BE2C (cell line): Measurements from ENCODE around the gene COL7A1. TPM values are rescaled to one million over a fixed set of nuclear protein-coding genes. Genes with fewer than 3 reads are reported as not detected.

Source experiments
- DNase-seq: peaks from one replicate; pipeline ENCODE4 v3.0.0-alpha.2; 2020
- H3K27me3 ChIP-seq: fragments of 250-450 bp; sonication (Bioruptor Pico); 2 replicates; pipeline ENCODE4 v1.5.1; 2020; ENCODE audit warnings: mild to moderate bottlenecking
- H3K36me3 ChIP-seq: fragments of 250-450 bp; sonication (Bioruptor Pico); 2 replicates; pipeline ENCODE4 v1.5.1; 2020; ENCODE audit warnings: mild to moderate bottlenecking
- H3K4me1 ChIP-seq: fragments of 250-450 bp; sonication (Bioruptor Pico); 2 replicates; pipeline ENCODE4 v1.5.1; 2020
- H3K4me3 ChIP-seq: 2 replicates; pipeline ENCODE4 v1.5.1; 2011; ENCODE audit warnings: low read depth, low read length
- H3K9me3 ChIP-seq: fragments of 250-450 bp; sonication (Bioruptor Pico); 2 replicates; pipeline ENCODE4 v1.5.1; 2020
- CTCF ChIP-seq: IDR thresholded peaks from 2 replicates; pipeline ENCODE4 v1.5.1; 2012; ENCODE audit warnings: mild to moderate bottlenecking, low read depth, low read length
- polyA plus RNA-seq: library from polyadenylated mRNA; unstranded; fragments of >200 nt; gene quantifications from one replicate; pipeline ENCODE4 v1.2.1, GENCODE V29; 2012; ENCODE audit warnings: low read depth, missing spikeins; ENCODE audit not compliant: insufficient read length, insufficient read depth

COL7A1 gene
- 0.91 TPM for polyA plus RNA-seq

- Histone ChIP-seq H3K9me3 (no peaks in the 10 kb centered on the region), H3K4me3 (no peak within 1 kb of the TSS), H3K4me1 (no peaks in the 10 kb centered on the region; the same call in 1 of the 2 replicates), H3K36me3 (no peaks in the 10 kb centered on the region), H3K27me3 (peaks cover 3% of the 10 kb centered on the region; the same call in 1 of the 2 replicates)
- no peak for TF ChIP-seq CTCF
- DNase-seq = no peak
These were observed at the start of gene COL7A1 for GRCh38 chr3:48595075-48595525. Gene COL7A1, minus strand, starts transcription at chr3:48595329. Its CDS starts 170 bp downstream, at chr3:48595159.

- no peak for TF ChIP-seq CTCF
- no peaks in the 10 kb centered on the region for H3K4me1 ChIP-seq
- no peak for DNase-seq
- H3K9me3 ChIP-seq = no peaks in the 10 kb centered on the region
- H3K36me3 ChIP-seq = peaks cover 21% of the 10 kb centered on the region
- no peak overlapping the region for H3K4me3 ChIP-seq
- no peaks in the 10 kb centered on the region for H3K27me3 ChIP-seq
These were observed 47.5 kb upstream of the COL7A1 start for GRCh38 chr3:48642605-48643004.

- TF ChIP-seq CTCF = no peak
- H3K9me3 ChIP-seq = no peaks in the 10 kb centered on the region
- peaks cover 21% of the 10 kb centered on the region for H3K36me3 ChIP-seq
- no peaks in the 10 kb centered on the region for H3K27me3 ChIP-seq
- no peak for DNase-seq
- H3K4me1 ChIP-seq = no peaks in the 10 kb centered on the region
- H3K4me3 ChIP-seq = no peak overlapping the region
These were observed 46.3 kb upstream of the COL7A1 start for GRCh38 chr3:48641396-48641795.

- H3K36me3 ChIP-seq = peaks cover 12% of the 10 kb centered on the region
- no peak for TF ChIP-seq CTCF
These were observed 44.9 kb upstream of the COL7A1 start for GRCh38 chr3:48639944-48640606.

GRCh38 chr3:48637305-48637704 is 42.2 kb upstream of the COL7A1 start:
- DNase-seq = no peak
- Histone ChIP-seq H3K36me3 (peaks cover 8% of the 10 kb centered on the region), H3K4me3 (no peak overlapping the region), H3K4me1 (no peaks in the 10 kb centered on the region), H3K27me3 (no peaks in the 10 kb centered on the region), H3K9me3 (no peaks in the 10 kb centered on the region)
- no peak for TF ChIP-seq CTCF

More at GRCh38 chr3:48639944-48640606, 44.9 kb upstream of the COL7A1 start:
- Histone ChIP-seq H3K27me3 (no peaks in the 10 kb centered on the region), H3K9me3 (no peaks in the 10 kb centered on the region), H3K4me1 (no peaks in the 10 kb centered on the region), H3K4me3 (no peak overlapping the region)
- no peak for DNase-seq

GRCh38 chr3:48636149-48636655 is 41.1 kb upstream of the COL7A1 start:
- H3K4me1 ChIP-seq = no peaks in the 10 kb centered on the region
- no peak for TF ChIP-seq CTCF
- H3K27me3 ChIP-seq = no peaks in the 10 kb centered on the region
- no peak for DNase-seq
- no peaks in the 10 kb centered on the region for H3K9me3 ChIP-seq
- peaks cover 4% of the 10 kb centered on the region for H3K36me3 ChIP-seq
- no peak overlapping the region; the same call in 1 of the 2 replicates for H3K4me3 ChIP-seq
